Suprapubic skin (tissue), 4 donors: Measurements from ENCODE around the gene MYOM3. TPM values are rescaled to one million over a fixed set of nuclear protein-coding genes. Genes with fewer than 3 reads are reported as not detected.

ENCODE experiments used
- DNase-seq, 2 donors: peaks; one replicate each; pipeline ENCODE4 v3.0.0-alpha.2; 2019; ENCODE audit warnings: low spot score in 2 of 2
- H3K27ac ChIP-seq: fragments of 200-600 bp; sonication (generic); one replicate; pipeline ENCODE4 v1.5.1; 2019
- H3K27me3 ChIP-seq: fragments of 200-600 bp; sonication (generic); one replicate; pipeline ENCODE4 v1.5.1; 2019
- H3K36me3 ChIP-seq: fragments of 200-600 bp; sonication (generic); one replicate; pipeline ENCODE4 v1.5.1; 2019
- H3K4me1 ChIP-seq: fragments of 200-600 bp; sonication (generic); one replicate; pipeline ENCODE4 v1.5.1; 2019
- H3K4me3 ChIP-seq: fragments of 200-600 bp; sonication (generic); one replicate; pipeline ENCODE4 v1.5.1; 2019; ENCODE audit warnings: mild to moderate bottlenecking
- H3K9me3 ChIP-seq: fragments of 200-600 bp; sonication (generic); one replicate; pipeline ENCODE4 v1.5.1; 2019
- CTCF ChIP-seq, 2 donors: fragments of 200-600 bp in 1 of 2; fragments of 450-650 bp in 1 of 2; sonication (generic) in 1 of 2; IDR thresholded peaks; one replicate each; pipeline ENCODE4 v1.5.1; 2016 to 2019; ENCODE audit warnings: antibody characterized with exemption in 2 of 2, mild to moderate bottlenecking in 1 of 2, moderate library complexity in 1 of 2
- EP300 ChIP-seq: sonication (generic); formaldehyde crosslinking; IDR thresholded peaks from one replicate; pipeline ENCODE4 v1.6.1; 2017; ENCODE audit warnings: antibody characterized with exemption
- POLR2A ChIP-seq, 2 donors: fragments of 450-650 bp; IDR thresholded peaks; one replicate each; pipeline ENCODE4 v1.6.1; 2017; ENCODE audit warnings: antibody characterized with exemption in 2 of 2, mild to moderate bottlenecking in 2 of 2, moderate library complexity in 2 of 2
- POLR2AphosphoS5 ChIP-seq, 3 donors: sonication (generic); formaldehyde crosslinking; IDR thresholded peaks; one replicate each; pipeline ENCODE4 v1.6.1; 2017; ENCODE audit warnings: antibody characterized with exemption in 3 of 3
- WGBS: methylation state at CpG from one replicate; pipeline ENCODE4 v1.1.5; 2018; 5-methylcytosine and 5-hydroxymethylcytosine counted together
- total RNA-seq, 4 donors: library from RNA; depleted of rRNA; stranded (reverse); fragments of >200 nt; gene quantifications; one replicate each; pipeline ENCODE4 v1.1.0, GENCODE V29; 2016

The MYOM3 gene
- total RNA-seq, 4 donors from 2014 or later: 1.5 to 2.3 (median 2.1) TPM

DNA sequence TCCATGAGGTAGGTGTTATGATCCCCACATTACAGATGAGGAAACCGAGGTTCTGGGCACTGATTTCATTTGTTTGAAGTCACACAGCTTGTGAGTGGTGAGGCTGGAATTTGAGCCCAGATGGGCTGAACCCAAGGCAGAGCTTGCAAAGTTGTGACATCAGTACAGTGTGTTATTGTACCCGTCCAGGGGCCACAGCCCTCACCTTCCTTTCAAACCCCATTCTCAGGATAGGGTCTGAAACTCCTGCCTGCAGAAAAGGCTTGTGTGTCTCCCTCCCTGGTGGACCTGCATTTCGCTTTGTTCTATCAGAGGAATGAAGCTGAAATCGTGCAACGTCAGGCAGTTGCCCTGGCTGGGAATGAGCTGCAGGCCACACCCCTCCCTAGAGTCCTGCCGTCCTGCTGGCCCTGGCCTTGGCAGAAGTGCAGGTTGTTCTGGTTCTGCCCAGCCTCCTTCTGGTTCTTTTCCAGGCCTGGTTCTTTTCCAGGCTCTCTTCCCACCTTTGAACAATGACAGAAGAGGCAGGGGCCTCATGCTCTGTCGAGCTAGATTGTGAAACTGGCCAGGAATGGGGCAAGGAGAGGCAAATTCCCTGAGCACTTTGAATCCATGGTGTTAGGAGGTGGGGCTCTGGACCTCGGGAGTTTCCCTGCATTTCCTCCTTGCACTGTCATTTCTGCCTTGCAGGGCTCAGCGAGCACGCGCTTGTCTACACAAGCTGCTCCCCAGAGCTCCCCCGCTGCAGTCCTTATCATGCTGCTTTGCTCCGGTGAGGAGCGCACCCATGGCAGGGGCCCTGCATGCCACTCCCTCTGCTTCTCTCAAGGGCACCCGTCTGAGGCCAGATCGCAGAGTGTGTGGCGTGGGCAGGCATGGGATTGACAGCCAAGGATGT is 8.2 kb upstream of the MYOM3 start:
- H3K27ac ChIP-seq: peak overlapping the region; percentile 66
- no peaks in the 10 kb centered on the region for H3K27me3 ChIP-seq
- peaks cover 44% of the 10 kb centered on the region for H3K4me1 ChIP-seq
- WGBS: 32% methylated on average over 11 of the region's 17 CpGs
- no peak overlapping the region for H3K4me3 ChIP-seq
- H3K9me3 ChIP-seq: no peaks in the 10 kb centered on the region
- H3K36me3 ChIP-seq: no peaks in the 10 kb centered on the region
- no peak for DNase-seq
- TF ChIP-seq POLR2AphosphoS5 (IDR thresholded peaks at IDR 0.05) (peak in 1 of 3 donors; percentile 24), POLR2A (IDR thresholded peaks at IDR 0.05) (no peak)

- peaks cover 44% of the 10 kb centered on the region for H3K4me1 ChIP-seq
- no peak for DNase-seq
- no peaks in the 10 kb centered on the region for H3K27me3 ChIP-seq
- H3K9me3 ChIP-seq: no peaks in the 10 kb centered on the region
- TF ChIP-seq POLR2AphosphoS5 (IDR thresholded peaks at IDR 0.05): no peak
- H3K4me3 ChIP-seq: no peak overlapping the region
- WGBS: 64% methylated on average over 5 of the region's 5 CpGs
- no peaks in the 10 kb centered on the region for H3K36me3 ChIP-seq
- H3K27ac ChIP-seq: peak overlapping the region; percentile 66
Observed at GRCh38 chr1:24119489-24119858, 7.5 kb upstream of the MYOM3 start.

DNA sequence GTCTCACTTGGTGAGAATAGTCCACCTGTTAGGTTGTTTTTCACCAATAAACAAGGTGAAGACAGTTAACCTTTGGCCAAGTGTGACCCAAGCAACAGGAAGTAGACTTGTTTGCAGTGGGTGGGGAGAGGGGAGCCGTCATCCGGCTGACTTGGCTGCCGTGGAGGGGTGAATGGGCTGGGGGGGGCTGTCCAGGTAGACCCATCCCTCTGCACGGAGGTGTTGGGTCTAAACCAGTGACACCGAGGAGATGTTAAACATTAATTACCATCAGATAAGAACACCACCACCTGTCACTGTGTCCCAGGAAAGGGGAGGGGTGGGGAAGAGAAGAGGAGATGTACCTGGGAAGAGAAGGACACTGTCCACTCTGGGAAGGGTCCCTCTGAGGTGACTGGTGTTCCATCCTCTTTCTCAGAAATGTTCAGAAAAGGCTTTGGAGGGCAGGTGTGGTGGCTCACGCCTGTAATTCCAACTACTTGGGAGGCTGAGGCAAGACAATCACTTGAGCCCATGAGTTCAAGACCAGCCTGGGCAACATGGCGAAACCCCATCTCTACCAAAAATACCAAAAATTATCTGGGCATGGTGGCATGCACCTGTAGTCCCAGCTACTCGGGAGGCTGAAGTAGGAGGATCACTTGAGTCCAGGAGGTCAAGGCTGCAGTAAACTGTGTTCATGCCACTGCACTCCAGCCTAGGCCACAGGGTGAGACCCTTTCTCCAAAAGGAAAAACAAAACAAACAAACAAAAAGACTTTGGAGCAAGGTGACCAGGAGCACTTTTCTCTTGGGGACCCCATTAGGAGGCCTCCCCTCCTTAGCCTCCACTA is 6.7 kb upstream of the MYOM3 start:
- no peaks in the 10 kb centered on the region for H3K27me3 ChIP-seq
- H3K27ac ChIP-seq: peak overlapping the region; percentile 27
- TF ChIP-seq EP300: no peak
- no peak for TF ChIP-seq POLR2AphosphoS5 (IDR thresholded peaks at IDR 0.05)
- TF ChIP-seq POLR2A (IDR thresholded peaks at IDR 0.05): no peak
- no peak for TF ChIP-seq CTCF (IDR thresholded peaks at IDR 0.05)

DNA sequence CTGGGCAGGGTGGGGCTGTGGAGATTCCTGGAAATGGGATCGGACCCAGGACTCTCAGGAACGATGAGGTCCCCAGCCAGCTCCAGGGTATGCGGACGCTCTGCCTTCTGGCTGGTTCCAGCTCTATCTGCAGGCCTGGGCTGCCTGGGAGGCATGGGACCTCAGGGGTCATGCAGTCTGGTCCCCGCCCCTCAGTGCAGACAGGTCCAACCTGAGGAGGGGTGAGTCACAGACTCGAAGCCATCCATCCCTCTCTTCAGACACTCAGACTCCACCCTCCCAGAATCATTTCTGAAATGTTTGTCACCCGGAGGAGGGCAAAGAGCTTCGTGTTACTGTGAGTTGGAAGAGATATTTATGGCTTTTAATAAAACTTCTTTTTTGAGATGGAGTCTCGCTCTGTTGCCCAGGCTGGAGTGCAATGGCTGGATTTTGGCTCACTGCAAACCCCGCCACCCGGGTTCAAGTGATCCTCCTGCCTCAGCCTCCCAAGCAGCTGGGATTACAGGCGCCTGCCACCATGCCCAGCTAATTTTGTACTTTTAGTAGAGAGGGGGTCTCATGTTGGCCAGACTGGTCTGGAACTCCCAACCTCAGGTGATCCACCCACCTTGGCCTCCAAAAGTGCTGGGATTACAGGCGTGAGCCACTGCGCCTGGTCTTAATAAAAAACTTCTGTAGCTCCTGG is 5.9 kb upstream of the MYOM3 start:
- WGBS: 67% methylated on average over 13 of the region's 14 CpGs
- no peak for TF ChIP-seq CTCF (IDR thresholded peaks at IDR 0.05)
- TF ChIP-seq POLR2AphosphoS5 (IDR thresholded peaks at IDR 0.05): no peak
- TF ChIP-seq POLR2A (IDR thresholded peaks at IDR 0.05): no peak
- no peak for TF ChIP-seq EP300

More for the DNA sequence above, 6.7 kb upstream of the MYOM3 start:
- no peak for DNase-seq
- Histone ChIP-seq H3K4me1 (peaks cover 44% of the 10 kb centered on the region), H3K4me3 (no peak overlapping the region), H3K9me3 (no peaks in the 10 kb centered on the region), H3K36me3 (no peaks in the 10 kb centered on the region)
- WGBS: 71% methylated on average over 8 of the region's 8 CpGs

GRCh38 chr1:24117132-24117531 is 5.2 kb upstream of the MYOM3 start:
- Histone ChIP-seq H3K9me3 (no peaks in the 10 kb centered on the region), H3K4me1 (peaks cover 52% of the 10 kb centered on the region), H3K27me3 (no peaks in the 10 kb centered on the region), H3K27ac (no peak overlapping the region), H3K36me3 (no peaks in the 10 kb centered on the region), H3K4me3 (no peak overlapping the region)
- no peak for DNase-seq
- TF ChIP-seq EP300 (no peak), CTCF (IDR thresholded peaks at IDR 0.05) (no peak)
- WGBS: 86% methylated on average over 2 of the region's 2 CpGs

More for the DNA sequence above, 5.9 kb upstream of the MYOM3 start:
- Histone ChIP-seq H3K4me3 (no peak overlapping the region), H3K27ac (peak overlapping the region; percentile 27), H3K27me3 (no peaks in the 10 kb centered on the region), H3K36me3 (no peaks in the 10 kb centered on the region), H3K4me1 (peaks cover 45% of the 10 kb centered on the region), H3K9me3 (no peaks in the 10 kb centered on the region)
- DNase-seq: peak in 1 of 2 donors; percentile 62
